ENCODE measurements around the gene OTOS.

The OTOS gene

DNA sequence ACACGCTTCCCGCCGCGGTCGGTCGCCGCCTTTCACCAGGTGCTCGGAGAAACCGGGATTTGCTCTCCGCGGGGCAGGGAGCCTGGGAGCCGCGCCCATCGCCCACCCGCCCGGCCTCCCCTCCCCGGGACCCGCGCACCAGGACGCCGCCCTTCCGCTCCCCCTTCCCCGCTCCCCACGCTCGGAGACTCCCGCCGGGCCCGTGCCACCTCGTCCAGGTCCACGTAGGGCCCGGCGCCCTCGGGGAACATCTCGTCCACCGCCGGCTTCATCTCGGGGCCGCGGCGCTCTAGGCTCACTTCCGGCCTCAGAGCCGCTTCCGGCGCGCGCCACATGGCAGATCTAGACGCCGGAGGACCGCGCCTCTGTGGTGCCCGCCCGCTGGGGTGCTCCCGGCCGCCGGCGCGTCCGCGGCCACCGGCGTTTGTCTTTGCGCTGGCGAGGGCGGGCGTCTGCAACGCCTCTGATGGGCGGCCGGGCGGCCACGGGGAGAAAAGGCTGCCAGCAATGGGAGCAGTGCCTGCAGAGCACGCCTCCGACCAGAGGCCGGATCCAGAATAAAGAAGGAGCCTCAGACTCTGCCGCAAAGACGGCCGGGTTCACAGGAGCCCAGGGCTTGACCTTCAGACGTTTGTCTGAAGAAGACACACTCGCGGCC lies 4.3 kb downstream of the OTOS start, which contains the start of gene COPS9:
COPS9 (minus strand) TSS at position 293 of the 658 bp plus-strand sequence; CDS start at position 272, 21 bp downstream.
- peak; percentile 76 for DNase-seq (ENCODE audit: low read depth)

DNA sequence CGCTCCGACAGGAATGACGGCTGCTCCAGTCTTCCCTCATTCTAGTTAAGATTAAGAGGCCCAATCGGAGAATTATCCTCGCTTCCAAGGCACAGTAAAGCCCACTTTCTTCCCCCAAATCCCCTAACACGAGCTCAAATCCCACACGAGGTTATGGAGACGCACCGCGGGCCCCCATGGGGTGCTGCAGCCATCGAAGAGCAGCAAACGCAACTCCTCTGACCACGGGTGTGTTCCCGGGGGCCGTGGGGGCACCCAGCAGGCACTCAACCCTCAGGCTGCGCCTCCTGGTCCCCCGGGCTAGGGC lies 4.8 kb downstream of the OTOS start:
- no peak for DNase-seq (ENCODE audit: low read depth)

DNA sequence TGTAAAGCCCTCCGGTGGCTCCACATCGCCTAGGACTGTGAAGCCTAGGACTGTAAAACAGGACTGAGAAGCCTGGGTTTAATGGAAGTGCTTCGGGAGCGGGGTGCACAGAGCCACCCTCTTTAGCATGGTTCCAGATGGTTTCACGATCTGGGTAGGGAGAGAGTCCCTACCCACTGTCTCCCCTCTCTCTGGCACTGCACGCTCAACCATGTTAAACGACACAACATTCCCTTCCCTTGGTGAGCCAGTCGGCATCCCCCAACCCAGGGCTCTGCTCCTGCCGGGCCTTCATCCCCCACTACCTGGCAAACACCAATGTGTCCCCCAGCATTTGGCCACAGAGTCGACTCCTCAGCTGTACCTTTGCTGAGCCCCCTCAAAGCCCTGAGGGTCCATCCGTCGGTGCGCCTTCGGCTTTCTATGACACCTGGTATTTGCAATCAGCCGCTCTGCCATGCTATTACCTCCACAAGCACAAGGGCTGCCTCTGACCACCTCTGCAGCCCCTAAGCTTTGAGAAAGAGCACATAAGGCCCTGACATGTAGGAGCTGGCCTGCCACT lies 5.4 kb downstream of the OTOS start:
- DNase-seq (ENCODE audit: low read depth), result no peak

DNA sequence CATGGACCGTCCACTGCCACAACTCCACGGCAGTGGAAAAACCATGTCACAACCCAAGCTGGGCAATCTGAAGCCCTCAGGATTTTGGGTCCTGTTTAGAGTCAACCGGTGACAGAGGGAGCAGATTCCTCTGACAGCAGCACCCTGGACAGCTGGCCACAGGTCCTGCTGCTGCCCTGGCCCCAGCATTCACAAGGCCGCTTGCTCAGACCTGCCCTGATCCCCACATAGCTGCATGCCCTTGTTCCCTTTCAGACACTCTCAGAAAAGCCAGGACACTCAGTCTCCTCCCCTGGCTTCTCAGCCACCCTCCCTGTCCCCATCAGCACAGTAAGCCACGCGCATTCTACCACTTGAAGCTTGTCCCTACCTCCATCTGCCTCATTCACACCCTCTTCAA lies 6.0 kb downstream of the OTOS start:
- DNase-seq (ENCODE audit: low read depth), result no peak

DNA sequence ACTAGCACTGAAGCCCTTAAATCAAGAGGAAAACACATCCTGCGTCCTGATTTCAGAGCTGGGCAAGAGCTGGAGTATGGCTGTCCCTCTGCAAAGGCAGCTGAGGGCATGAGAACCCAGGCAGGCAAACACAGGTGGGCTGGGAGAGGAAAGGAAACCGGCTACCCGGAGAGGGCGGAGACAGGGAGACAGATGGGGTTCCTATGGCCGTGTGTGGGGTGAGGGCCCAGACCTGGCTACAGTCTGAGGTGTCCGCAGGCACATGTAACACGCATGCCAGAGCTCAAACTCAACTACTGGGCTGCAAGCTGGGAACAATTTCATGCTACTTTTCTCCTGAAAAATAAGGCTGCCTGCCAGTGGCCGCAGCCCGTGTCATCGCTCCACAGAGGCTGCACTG lies 7.1 kb downstream of the OTOS start:
- DNase-seq (ENCODE audit: low read depth), result no peak

DNA sequence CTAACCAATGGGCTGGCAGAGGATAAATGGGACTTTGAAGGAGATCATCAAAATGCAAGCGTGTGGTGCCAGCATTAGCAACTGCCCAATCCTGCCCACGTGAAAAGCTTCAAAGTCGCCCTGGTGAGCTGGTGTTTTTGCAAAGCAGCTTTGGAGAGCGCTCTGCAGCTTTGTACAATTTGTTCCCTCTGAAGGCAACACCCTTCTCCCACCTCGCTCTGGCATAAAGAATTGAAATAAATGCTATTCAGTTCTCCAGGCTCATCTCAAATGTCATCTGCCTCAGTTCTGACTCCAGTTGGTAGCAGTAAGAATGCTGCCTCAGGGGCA lies 7.8 kb downstream of the OTOS start:
- DNase-seq (ENCODE audit: low read depth), result no peak

DNA sequence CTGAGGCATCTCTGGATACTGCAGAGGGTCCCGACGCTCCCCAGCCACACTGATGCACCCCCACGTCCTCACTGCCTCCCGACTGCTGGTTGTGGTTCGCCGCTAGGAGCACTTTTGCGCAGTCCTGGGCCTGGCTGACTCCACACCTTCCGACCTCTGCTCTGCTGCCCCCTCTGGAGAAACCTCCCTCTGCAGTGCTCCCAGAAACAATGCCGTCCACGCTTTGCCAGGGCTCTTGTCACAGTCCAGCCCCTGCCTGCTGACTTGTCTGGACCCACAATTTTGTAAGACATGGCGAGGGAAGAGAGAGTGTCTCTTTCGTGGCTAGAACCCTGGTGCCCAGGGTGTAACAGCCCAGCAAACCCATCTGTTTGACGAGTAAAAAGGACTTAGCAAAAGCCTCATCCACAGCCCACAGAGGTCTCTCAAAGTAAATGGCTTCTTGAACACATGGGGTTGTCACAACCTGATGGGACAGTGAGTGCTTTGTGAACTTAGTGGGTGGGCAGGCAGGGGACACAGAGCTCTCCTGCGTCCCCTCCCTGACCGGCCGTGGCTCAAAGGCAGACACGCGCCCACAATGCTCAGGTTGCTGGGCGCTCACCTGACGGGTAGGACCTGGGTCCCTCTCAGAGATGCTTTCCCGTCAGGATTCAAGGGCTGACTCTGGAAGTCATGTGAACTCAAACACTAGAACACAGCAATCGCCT lies 8.4 kb downstream of the OTOS start:
- DNase-seq (ENCODE audit: low read depth), result no peak

DNA sequence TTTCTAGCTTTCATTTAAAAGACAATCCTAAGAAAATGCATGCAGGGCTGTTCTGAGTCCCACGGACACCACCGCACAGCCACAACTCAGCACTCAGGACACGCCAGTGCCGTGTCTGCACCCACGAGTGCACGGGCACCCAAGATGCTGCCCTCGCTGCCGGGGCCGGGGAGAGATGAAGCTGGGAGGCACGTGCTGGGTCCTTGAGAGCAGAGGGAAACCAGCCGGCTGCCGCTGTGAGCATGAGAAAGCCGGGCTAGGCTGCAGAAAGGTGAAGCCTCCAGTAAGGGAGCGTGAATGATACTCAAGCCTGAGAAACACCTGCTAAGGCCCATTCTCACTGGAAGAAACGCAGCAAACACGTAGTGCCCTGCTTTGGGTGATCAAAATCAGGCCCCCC lies 9.2 kb downstream of the OTOS start:
- no peak for DNase-seq (ENCODE audit: low read depth)

DNA sequence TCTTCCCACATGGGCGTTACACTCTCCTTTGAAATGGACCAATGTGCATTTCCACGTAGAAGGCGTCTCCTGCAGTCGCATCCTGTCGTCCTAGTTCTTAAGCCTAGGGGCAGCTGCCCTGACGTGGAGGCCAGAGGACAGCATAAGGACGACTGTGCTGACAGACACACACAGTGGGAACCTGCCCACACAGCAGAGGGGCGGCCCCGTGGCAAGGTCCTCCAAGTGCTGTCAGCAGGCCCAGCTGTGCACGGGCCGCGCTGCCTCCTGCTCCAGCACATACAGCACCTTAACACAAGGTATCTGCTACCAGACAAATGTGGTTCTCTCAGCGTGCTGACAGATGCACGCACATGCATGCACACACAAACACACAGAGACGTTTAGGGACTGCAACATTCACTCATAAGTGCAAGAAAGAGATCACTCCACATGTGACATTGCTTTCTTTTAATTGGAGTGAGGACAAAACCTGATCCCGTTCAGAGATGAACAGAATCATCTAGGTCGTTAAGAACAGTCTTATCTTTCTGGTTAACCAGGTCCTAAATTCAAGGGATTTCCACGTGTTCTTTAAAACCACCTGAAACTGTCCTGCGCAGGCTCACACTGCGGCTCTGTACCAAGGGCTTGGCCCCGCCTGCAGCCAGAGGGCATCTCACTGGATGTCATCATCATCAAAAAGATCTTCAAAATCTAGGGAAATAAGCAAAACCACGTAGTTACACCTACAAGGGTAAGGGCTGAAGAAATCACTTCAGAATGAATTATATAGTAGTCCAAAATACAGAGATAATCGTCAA lies 9.9 kb downstream of the OTOS start:
- no peak for DNase-seq (ENCODE audit: low read depth)

DNA sequence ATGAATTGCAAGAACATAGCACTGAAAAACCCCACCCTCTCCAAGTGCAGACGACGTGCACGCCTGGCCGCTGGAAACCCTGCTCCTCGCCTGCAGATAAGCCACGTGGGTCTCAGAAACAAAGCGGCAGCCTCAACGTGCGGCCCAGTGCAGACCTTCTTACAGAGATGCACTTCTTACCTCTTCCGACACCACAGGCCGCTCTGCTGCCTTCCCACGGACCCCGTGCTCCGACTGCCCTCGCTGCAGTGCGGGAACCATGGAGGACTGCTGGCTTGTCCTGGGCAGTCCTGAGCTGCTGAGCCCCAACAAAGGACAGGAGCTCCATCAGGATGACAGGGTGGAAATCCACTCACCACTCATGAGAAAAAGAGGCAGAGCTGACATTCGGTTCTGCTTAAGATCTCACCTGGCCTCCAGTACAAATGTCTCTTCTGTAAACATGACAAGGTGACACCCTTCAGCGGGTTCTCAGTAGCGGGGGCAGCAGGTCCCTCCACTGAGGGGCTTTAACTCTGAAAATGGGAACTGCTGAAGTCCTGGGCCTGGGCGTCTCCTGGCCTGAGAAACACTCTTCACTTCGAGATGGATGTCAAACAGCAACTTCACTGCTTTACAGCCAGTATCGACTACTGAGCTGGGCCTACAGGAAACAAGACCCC lies 10.6 kb downstream of the OTOS start:
- DNase-seq (ENCODE audit: low read depth), result no peak

DNA sequence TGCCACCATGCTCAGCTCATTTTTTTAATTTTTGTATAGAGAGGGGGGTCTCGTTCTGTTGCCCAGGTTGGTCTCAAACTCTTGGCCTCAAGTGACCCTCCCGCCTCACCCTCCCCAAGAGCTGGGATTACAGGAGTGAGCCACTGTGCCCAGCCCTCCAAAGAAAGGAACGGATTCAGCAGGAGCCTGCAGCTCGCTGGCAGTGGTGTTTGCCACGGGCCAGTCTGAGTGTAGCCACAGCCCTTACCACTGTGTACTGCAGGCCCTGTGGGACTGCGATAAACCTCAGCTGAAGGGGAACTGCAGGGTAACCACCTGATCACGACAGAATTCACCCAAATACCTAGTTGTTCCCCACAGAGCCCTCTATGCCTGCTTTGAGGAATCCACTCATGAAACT lies 11.1 kb downstream of the OTOS start:
- no peak for DNase-seq (ENCODE audit: low read depth)

DNA sequence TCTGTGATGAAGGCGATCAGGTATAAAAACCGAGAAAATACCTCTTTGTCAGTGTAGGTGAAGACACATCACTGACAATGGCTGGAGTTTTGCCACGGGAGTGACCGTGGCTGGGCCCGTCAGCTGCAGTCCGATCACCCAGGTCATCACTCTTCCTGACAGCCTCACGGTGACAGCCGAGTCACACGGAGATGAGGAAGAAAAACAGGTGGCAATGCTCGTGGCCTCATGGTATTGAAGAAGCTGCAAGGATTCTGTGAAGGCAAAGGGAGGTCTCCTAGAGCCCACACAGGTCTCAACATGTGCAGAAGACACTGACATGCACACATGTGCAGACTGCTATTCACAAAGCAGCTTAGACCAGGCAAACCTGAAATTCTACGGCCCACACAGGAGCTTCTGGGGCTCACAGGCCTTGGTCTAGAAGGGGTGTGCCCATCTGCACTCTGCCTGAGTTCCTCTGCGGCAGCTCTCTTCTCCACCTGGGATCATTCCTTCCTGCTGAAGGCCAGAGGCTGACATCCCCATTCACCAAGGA lies 11.8 kb downstream of the OTOS start:
- DNase-seq (ENCODE audit: low read depth), result no peak

DNA sequence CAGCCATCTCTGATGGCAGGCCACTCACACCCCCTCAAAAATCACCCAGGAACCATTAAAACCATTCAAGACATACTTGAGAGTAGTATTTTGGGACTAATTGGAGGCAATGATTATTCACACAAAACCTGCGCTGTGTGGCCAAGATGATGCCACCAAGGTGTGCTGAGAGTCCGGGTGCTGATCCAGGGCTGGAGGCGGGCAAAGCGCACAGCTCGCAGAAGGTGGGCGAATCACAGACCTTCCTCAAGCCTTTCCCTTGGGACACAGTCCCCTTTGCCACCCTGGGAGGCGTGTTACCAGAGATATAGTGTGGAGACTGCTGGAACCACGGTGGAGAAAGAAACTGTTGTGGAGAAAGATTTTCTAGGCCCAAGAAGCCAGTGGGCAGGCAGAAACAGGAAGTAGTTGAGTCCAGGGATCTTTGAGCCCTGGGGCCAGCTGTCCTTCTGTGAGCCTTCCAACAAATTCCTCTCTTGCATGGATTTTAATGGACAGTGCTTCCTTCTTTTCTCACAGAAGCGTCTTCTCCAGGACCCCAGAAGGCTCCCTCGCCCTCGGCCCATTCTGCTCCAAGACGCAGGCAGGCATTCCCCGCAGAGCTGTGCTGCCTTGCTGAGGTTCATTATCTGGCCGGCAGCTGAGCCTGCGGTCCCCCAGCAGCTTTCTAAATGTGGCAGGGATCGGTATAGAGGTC lies 12.4 kb downstream of the OTOS start:
- DNase-seq (ENCODE audit: low read depth), result no peak

DNA sequence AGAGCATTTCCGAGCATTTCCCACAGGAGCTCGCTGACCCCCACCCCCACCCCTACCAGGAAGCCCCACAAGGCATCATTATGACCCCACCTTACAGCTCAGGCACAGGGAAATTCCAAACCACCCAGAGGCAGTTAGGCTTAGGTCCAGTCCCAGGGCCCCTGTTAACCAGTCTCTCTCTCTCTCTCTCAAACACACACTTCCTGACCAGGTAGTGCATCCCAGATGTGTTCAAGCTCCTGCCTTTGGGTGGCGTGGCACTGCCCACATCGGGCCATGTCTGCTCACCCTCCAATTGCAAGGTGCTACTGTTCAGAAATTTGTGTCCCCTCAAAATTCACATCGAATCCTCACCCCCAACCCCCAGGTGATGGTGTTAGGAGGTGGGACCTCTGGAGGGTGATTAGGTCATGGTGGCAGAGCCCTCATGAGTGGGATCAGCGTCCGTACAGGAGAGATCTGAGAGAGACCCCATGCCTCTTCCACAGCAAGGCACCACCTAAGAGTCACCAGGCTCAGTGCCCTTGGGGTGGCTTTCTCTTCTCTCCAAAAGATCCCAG lies 13.2 kb downstream of the OTOS start:
- no peak for DNase-seq (ENCODE audit: low read depth)

DNA sequence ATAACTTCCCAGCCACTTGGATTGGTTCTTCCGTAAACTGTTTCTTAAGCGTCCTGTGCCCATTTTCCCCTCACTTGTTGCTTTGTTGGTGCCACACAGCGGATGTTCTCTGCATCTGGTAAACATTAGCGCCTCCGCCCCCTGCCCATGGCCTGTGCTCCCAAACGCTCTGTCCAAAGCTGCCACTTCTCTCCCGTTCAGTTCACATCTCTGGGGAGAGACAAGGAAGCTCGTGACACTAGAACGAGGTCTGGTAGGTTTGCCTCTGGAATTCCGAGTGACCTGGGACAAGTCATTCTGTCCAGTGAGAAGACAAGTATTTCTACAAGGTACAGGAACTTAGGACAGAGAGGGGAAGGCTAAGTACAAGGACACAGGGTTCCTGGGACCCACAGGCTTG lies 13.7 kb downstream of the OTOS start:
- DNase-seq (ENCODE audit: low read depth), result no peak

DNA sequence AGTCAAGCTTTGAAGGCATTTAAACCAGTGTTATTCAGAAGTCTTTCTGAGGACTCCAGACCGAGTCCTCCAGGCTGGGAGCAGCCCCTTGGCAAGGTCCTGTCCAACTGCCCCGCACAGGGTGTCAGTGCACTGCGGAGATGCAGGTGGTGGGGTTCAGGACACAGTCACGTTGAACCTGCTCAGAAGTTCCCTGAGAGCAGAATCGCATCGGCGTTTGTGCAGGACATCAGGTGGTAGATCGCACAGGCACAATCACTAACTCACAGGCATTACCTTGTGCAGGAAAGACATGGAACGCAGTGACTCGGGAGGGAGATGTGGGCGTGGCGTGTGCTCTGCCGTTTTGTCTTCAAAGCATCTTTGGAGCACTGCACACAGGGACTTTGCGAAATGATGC lies 14.7 kb downstream of the OTOS start:
- no peak for DNase-seq (ENCODE audit: low read depth)

DNA sequence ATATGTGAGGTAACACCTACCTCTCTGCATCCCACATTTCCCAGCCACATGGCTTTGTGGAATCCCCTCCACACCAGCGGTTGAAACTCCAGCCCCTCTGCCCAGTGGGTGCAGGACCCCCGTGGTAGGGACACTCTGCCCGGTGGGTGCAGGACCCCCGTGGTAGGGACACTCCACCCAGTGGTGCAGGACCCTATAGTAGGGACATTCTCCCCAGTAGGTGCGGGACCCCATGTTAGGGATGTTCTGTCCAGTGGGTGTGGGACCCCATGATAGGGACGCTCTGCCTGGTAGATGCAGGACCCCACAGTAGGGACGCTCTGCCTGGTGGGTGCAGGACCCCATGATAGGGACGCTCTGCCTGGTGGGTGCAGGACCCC lies 15.8 kb downstream of the OTOS start:
- DNase-seq (ENCODE audit: low read depth), result no peak

DNA sequence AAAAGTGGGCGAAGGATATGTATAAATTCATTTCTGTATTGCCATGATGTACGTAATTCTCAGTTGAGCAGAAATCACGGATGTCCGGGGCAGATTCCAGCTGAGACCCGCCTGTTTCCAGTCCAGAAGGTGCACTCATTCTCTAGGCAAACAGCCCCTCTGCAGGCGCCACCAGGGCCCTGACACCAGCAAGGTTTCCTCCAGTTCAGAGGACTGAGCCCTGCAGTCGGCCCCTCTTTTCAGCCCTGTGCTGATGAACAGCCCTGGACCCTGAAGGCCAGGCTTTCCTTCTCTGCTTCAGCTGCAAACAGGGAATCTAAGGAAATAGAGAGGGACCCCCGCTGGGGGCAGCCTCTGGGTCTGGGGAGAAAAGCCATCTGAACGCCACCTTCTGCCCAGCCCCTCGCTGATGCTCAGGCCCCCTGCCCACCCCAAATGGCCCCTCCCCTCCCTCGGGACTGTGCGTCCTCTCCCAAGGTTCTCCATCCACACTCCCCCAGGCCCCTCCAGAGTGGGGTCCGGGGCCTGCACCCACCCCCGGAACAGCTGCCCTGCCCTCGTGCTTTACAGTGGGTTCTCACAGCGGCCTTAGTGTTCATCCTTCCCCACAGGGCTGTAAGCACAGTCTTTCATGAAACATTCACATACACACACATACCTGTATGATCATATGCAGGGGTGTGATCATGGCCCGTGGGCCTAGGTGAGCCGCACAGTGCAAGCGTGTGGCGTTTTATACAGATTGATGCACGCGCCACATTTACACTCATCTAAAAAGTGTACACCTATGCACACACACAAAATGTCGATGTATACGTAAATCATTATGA lies 16.4 kb downstream of the OTOS start:
- DNase-seq (ENCODE audit: low read depth), result no peak

DNA sequence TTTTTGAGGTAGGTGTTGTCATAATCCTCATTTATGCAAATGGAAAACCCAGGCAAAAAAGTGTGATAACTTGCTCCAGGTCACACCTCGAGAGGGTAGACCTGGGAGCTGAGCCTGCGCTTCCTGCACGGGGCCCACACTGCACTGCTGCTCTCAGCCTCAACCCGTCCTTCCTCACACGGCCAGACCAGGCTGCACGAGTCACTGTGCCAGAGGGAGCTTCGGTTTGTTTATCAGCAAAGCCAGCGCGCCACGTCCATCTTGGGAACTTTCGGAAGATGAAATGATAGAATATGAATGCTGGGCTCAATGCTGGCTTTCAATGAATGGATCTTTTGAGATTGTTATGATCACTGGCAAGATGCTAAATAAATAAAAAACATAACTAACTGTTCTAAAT lies 18.8 kb downstream of the OTOS start:
- DNase-seq (ENCODE audit: low read depth), result no peak

DNA sequence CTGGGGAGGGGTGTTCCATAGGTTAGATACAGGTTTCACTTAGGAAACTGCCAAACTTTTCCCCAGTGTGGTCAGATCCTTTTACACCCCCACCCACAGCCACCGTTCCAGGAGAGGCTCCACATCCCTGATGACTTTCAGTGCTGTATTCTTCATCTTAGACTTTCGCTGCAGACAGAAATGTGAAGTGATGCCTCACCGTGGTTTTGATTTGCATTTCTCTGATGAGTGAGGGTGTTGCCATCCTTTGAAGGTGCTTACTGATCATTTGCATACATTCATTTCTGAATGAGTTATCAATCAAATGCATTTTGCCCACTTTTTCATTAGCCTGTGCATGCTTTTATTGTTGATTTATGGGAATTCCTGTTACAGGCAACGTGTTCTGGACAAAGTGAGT lies 19.3 kb downstream of the OTOS start:
- no peak for DNase-seq (ENCODE audit: low read depth)

DNA sequence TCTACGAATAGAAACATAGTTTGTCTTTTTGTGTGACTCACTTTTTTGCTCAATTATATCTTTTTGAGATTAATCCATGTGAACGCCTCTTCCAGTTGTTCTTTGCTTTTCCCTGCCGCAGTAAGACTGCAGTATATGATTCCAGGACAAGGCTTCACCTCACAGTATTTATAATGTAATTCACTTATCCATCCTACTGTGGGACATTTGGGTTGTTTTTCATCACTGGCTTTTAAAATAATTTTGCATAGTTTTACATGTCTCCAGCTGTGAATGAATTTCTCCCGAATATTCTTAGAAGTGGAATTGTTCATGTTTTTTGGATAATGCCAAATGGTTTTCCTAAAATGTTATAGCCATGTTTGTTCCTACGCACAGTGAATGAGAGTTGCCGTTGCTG lies 26.2 kb downstream of the OTOS start:
- DNase-seq (ENCODE audit: low read depth), result no peak

All from stimulated activated CD4-positive, alpha-beta T cell treated with anti-CD3 and anti-CD28 coated beads, Interleukin-2, amount 100 ng/mL, for 4 hours (primary cell).